ENCODE measurements around the gene ABCA13. TPM values are rescaled to one million over a fixed set of nuclear protein-coding genes. Genes with fewer than 3 reads are reported as not detected.

ABCA13 gene
- total RNA-seq, 3 donors from 2014 or later, result 0.43 to 1.6 (median 1.1) TPM

- Histone ChIP-seq H3K36me3 (ENCODE audit: low read depth) (no peaks in the 10 kb centered on the region), H3K9me3 (no peaks in the 10 kb centered on the region), H3K4me3 (no peak overlapping the region), H3K4me1 (ENCODE audit: low read depth) (no peaks in the 10 kb centered on the region)
- intact Hi-C loops (cut with DNase I, micrococcal nuclease), result no loop called here
- TF ChIP-seq CTCF (IDR thresholded peaks at IDR 0.05), result no peak
- DNase-seq (no peak), ATAC-seq (no peak)
These were observed 489.1 kb downstream of the ABCA13 start for GRCh38 chr7:48660306-48660870.

GRCh38 chr7:48664241-48664640 lies 493.0 kb downstream of the ABCA13 start:
- intact Hi-C loops (cut with DNase I, micrococcal nuclease), result no loop called here
- Histone ChIP-seq H3K4me1 (ENCODE audit: low read depth) (no peaks in the 10 kb centered on the region), H3K9me3 (no peaks in the 10 kb centered on the region), H3K4me3 (no peak overlapping the region), H3K36me3 (ENCODE audit: low read depth) (no peaks in the 10 kb centered on the region)
- no peak for TF ChIP-seq CTCF (IDR thresholded peaks at IDR 0.05)
- ATAC-seq, result no peak
- no peak for DNase-seq

DNA sequence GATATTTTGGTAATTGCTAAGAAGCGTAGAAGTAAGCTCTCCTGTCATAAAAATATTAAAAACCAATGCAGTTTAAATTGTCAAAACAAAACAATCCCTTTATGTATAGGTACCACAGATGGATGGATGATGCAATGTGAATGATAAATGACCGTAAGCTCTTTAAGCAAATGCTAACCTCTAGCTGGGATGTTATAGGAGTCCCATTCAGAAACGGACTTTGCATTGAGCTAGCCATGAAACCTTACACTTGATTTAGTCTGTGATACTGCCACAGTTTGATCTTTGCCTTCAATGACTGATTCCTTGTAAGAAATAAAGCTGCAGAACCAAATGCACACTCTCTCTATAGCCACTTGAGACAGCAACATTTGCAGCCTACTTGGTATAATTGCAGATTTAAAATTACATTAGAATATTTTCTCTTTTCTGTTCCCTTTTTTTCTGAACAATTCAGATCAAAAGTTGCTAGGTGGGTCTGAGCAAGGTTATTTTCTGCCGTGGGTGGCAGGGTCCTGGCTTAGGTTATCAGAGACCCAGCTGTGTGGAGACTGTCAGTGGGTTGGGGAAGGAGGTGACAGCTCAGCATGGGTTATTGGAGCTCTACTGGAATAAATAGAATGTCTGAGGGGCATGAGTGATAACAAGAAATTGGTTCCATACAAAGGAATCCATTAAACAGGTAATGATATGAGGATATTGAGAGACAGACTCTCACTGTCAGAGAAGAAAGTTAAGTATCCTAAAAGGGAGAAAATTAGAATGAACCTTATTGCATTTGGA lies 494.3 kb downstream of the ABCA13 start:
- no peaks in the 10 kb centered on the region for H3K36me3 ChIP-seq (ENCODE audit: low read depth)
- H3K9me3 ChIP-seq, result no peaks in the 10 kb centered on the region
- H3K4me3 ChIP-seq, result no peak overlapping the region
- intact Hi-C loops (cut with DNase I, micrococcal nuclease), result no loop called here
- ATAC-seq, result no peak
- no peak for DNase-seq
- H3K4me1 ChIP-seq (ENCODE audit: low read depth), result no peaks in the 10 kb centered on the region
- TF ChIP-seq CTCF (IDR thresholded peaks at IDR 0.05), result no peak

DNA sequence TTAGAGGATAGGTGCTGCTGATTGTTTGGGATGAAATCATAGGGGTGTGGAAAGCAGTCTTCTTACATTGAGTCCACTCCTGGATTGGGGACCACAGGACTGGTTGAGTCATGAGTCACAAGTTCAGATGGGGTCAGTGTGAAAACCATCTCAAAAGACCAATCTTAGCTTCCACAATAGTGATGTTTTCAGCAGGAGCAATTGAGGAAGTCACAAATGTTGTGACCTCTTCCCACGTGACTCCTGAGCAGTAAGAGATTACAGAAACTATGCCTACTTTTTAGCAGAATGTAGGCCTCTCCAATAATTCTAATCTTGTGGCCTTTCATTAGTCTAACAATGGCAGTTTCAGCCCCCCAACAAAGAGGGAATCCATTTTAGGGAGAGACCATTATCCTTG lies 496.1 kb downstream of the ABCA13 start:
- intact Hi-C loops (cut with DNase I, micrococcal nuclease), result no loop called here
- no peak for TF ChIP-seq CTCF (IDR thresholded peaks at IDR 0.05)
- no peak for DNase-seq
- no peak for ATAC-seq
- Histone ChIP-seq H3K4me1 (ENCODE audit: low read depth) (no peaks in the 10 kb centered on the region), H3K36me3 (ENCODE audit: low read depth) (no peaks in the 10 kb centered on the region), H3K9me3 (no peaks in the 10 kb centered on the region), H3K4me3 (no peak overlapping the region)

GRCh38 chr7:48671656-48672055 lies 500.4 kb downstream of the ABCA13 start:
- Histone ChIP-seq H3K4me1 (ENCODE audit: low read depth) (no peaks in the 10 kb centered on the region), H3K36me3 (ENCODE audit: low read depth) (no peaks in the 10 kb centered on the region), H3K9me3 (peaks cover 4% of the 10 kb centered on the region), H3K4me3 (no peak overlapping the region)
- ATAC-seq (no peak), DNase-seq (no peak)
- intact Hi-C loops (cut with DNase I, micrococcal nuclease), result no loop called here
- no peak for TF ChIP-seq CTCF (IDR thresholded peaks at IDR 0.05)
